ENCODE results near the gene NLK.
"Not testable (repeated sequence)": the region's sequence is repeated elsewhere in the genome, so short reads cannot be mapped to it uniquely, and the experiment has no call there.

Gene NLK

DNA sequence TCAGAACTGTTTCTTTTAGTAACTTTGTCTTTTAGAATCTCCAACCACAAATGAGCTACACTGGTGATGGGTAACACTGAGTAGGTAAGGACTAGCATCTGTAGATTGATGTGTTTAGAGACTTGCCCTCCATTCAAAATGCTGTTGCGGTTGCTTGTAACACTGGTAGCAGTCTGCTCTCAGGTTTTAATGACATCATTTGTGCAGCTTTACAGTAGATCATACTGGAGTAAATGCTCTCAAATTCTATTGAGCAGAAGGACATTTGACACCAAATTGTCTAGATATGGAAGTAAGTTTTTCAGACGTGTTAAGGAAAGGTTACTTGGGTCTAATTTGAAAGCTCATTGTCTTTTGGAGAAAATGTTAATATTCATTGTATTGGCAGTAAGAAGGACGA, 98.8 kb downstream of the NLK start:
- FAIRE-seq (no peak), DNase-seq (ENCODE audit: insufficient read length) (no peak)
- TF ChIP-seq POLR2A (IDR thresholded peaks at IDR 0.05; ENCODE audit: low read depth, low read length) (no peak), POLR2AphosphoS5 (IDR thresholded peaks at IDR 0.05; ENCODE audit: low read depth, low read length) (no peak), TAF1 (IDR thresholded peaks at IDR 0.05; ENCODE audit: borderline replicate concordance, low read depth, low read length) (no peak)

DNA sequence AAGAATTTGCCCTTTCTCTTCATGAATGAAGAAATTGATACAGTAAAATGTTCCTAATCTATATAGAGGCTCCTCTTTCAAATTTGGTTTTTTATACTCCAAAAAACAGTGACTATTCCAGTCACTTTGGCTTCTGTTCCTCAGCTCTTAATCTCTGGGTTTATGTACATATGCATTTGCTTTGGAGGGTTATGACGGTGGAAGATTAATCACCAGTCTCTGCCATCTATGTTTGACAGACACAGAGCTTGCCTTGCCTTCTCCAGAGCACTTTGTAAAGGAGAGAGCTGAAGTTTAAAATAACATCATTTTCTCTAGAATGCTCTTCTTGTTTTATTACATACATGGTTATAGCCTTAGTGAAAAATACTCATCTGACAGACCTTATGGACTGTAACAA, 99.3 kb downstream of the NLK start:
- TF ChIP-seq POLR2AphosphoS5 (IDR thresholded peaks at IDR 0.05; ENCODE audit: low read depth, low read length) (no peak), TAF1 (IDR thresholded peaks at IDR 0.05; ENCODE audit: borderline replicate concordance, low read depth, low read length) (no peak), POLR2A (IDR thresholded peaks at IDR 0.05; ENCODE audit: low read depth, low read length) (no peak)
- no peak for DNase-seq (ENCODE audit: insufficient read length)
- no peak for FAIRE-seq

DNA sequence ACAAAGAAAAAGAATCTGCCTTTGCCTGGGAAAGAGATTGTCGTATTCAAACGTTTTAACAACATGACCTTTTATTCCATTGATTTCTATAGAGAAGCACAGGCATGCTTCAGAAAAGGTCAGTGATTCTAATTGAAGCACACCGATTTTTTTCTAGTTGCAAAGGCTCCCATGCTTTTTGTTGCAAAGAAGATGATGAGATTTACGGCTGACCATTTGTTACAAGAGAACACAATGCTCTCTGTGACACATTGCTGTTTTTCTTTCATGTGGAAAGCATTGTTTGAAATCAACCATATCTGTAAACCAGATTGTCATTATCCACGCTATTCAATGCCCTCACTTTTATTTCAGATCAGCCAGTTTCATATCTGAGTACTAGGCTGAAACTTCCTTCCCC, 99.8 kb downstream of the NLK start:
- no peak for FAIRE-seq
- TF ChIP-seq TAF1 (IDR thresholded peaks at IDR 0.05; ENCODE audit: borderline replicate concordance, low read depth, low read length) (no peak), POLR2A (IDR thresholded peaks at IDR 0.05; ENCODE audit: low read depth, low read length) (no peak), POLR2AphosphoS5 (IDR thresholded peaks at IDR 0.05; ENCODE audit: low read depth, low read length) (no peak)
- no peak for DNase-seq (ENCODE audit: insufficient read length)

DNA sequence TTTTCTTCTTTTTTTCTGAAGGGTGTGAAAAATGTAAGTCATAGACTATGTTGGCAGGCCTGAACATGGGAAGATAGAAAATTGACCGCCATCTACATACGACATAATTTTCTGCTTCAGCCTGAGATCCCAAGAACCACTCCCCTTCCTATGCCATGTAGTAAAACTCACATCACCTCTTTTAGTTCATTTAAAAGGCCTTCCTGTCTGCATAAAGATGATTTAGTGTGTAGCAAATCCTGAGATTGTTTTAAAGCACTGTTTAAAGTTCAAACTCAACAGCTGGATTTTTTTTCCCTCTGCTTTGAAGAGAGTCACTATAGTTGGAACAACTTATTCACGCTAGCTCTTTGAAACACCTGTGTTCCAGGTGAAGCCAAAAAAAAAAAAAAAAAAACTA, 101.5 kb downstream of the NLK start:
- DNase-seq (ENCODE audit: insufficient read length) (no peak), FAIRE-seq (no peak)
- TF ChIP-seq POLR2AphosphoS5 (IDR thresholded peaks at IDR 0.05; ENCODE audit: low read depth, low read length) = no peak

DNA sequence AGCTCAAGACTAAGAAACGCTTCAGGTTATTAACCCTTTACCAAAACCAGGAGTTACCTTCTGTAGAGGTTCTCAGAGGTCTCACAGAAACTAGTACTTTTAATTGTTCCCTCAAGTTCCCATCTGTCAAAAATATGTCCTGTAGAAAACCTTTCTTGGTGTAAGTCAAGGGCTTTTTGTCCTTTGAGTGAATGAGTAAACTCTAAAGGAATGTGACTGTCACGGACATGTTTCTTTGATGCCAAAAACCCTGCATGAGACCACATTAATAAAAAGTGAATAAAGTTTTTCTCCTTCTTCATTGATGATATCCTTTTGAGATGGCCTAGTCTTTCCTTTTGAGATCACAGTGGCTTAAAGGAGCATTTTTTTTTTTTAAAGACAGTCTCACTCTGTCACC, 102.9 kb downstream of the NLK start:
- DNase-seq (ENCODE audit: insufficient read length) (no peak), FAIRE-seq (no peak)
- TF ChIP-seq POLR2AphosphoS5 (IDR thresholded peaks at IDR 0.05; ENCODE audit: low read depth, low read length) = no peak
- TF ChIP-seq POLR2A (IDR thresholded peaks at IDR 0.05; ENCODE audit: low read depth, low read length) = no peak
- no peak for TF ChIP-seq TAF1 (IDR thresholded peaks at IDR 0.05; ENCODE audit: borderline replicate concordance, low read depth, low read length)

DNA sequence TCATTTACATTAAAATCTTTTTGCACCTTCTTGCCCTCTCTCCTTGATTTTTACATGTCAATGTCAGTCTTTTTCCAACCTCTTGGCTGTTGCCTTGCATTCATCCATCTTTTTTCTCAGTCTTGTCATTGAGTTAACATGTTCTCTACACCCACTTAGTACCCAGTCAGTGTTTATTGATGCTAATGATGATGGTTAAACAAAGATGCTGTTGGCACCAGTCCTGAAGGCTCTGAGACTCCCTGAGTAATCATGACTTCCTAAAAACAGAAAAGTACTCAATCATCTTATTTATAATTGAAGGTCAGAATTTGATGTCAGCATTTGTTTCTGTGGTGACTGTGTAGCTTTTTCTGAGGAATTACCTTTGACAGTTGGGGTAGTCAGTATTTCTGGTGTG, 104.5 kb downstream of the NLK start:
- FAIRE-seq (no peak), DNase-seq (ENCODE audit: insufficient read length) (no peak)
- TF ChIP-seq POLR2AphosphoS5 (IDR thresholded peaks at IDR 0.05; ENCODE audit: low read depth, low read length) = no peak
- no peak for TF ChIP-seq POLR2A (IDR thresholded peaks at IDR 0.05; ENCODE audit: low read depth, low read length)
- TF ChIP-seq TAF1 (IDR thresholded peaks at IDR 0.05; ENCODE audit: borderline replicate concordance, low read depth, low read length) = no peak

DNA sequence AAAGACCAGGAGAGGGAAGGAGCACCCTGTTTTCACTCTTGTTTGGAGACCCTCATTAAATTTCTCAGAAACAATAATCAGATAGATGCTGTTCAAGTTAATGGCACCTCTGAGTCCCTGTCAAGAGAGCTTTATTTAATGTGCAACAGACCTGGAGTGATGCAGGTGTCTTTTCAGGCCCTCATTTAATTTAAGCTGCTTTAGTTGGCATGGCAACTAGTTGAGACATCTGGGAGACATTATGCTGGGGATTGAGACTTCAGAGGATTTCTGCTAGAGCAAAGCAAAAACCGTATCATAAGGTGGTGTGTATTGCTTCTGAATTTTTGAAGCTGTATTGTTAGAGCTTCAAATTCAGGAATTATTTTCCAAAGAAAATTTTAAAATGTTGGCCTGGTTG, 108.5 kb downstream of the NLK start:
- TF ChIP-seq POLR2A (IDR thresholded peaks at IDR 0.05; ENCODE audit: low read depth, low read length) (no peak), POLR2AphosphoS5 (IDR thresholded peaks at IDR 0.05; ENCODE audit: low read depth, low read length) (no peak), TAF1 (IDR thresholded peaks at IDR 0.05; ENCODE audit: borderline replicate concordance, low read depth, low read length) (no peak)
- FAIRE-seq (no peak), DNase-seq (ENCODE audit: insufficient read length) (no peak)

DNA sequence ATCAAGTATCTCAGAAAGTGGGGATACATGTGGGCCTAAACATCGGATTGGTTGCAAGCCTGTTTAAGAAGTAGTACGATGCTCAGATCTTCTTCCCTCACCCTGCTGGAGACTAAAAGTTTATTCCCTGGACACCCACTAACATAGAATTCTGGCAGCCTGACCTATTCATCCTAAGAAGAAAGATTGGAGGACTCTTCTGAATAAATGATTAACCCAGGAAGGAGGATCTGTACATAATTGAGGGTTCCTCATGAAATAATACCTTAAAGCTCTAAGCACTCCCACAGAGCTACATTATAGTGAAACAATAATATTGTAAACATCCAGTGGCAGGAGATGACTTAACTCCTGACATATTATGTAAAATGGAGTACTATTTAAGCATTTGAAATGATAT, 111.7 kb downstream of the NLK start:
- DNase-seq (ENCODE audit: insufficient read length) (no peak), FAIRE-seq (no peak)
- TF ChIP-seq POLR2A (IDR thresholded peaks at IDR 0.05; ENCODE audit: low read depth, low read length) = no peak

DNA sequence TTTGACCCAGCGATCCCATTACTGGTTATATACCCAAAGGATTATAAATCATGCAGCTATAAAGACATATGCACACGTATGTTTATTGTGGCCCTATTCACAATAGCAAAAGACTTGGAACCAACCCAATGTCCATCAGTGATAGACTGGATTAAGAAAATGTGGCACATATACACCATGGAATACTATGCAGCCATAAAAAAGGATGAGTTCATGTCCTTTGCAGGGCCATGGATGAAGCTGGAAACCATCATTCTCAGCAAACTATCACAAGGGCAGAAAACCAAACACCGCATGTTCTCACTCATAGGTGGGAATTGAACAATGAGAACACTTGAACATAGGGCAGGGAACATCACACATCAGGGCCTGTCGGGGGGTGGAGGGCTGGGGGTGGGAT, 112.9 kb downstream of the NLK start:
- not testable (repeated sequence) for FAIRE-seq; DNase-seq (ENCODE audit: insufficient read length)

DNA sequence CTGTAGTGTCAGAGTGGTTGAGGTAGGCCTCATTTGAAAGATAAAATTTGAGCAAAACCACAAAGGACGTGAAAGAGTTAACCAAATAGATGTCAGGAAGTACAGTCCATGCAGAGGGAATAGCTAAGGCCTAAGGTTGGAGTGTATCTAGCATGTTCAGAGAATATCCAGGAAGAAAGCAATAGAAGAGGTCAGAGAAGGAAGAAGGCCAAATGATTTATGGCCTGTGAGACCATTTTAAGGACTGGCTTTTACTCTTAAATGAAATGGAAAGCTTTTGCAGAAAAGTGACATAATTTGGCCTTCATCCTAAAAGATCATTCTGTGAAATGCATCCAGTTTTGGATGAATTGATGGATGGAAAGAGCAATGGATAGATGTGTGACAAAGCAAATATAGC, 116.5 kb downstream of the NLK start:
- TF ChIP-seq POLR2AphosphoS5 (IDR thresholded peaks at IDR 0.05; ENCODE audit: low read depth, low read length) = no peak
- no peak for TF ChIP-seq TAF1 (IDR thresholded peaks at IDR 0.05; ENCODE audit: borderline replicate concordance, low read depth, low read length)
- no peak for TF ChIP-seq POLR2A (IDR thresholded peaks at IDR 0.05; ENCODE audit: low read depth, low read length)
- FAIRE-seq = no peak
- no peak for DNase-seq (ENCODE audit: insufficient read length)

DNA sequence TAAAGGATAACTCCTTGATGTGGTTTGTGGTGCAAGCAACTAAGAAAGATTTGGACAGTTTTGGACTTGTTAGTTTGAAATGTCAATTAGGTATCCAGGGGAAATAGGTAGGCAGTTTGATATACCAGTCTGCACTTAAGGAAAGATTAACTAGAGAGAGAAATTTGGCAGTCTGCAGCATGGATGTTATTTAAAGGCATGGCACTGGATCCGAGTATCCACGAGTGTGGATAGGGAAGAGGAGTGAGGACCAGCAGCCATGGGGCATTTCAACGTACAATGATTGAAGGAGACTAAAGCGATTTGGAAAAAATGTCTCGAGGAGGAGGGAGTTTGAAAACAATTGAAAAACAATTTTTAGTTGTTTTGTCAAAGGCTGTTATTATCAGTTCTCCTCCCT, 117.4 kb downstream of the NLK start:
- TF ChIP-seq TAF1 (IDR thresholded peaks at IDR 0.05; ENCODE audit: borderline replicate concordance, low read depth, low read length) (no peak), POLR2AphosphoS5 (IDR thresholded peaks at IDR 0.05; ENCODE audit: low read depth, low read length) (no peak), POLR2A (IDR thresholded peaks at IDR 0.05; ENCODE audit: low read depth, low read length) (no peak)
- FAIRE-seq (no peak), DNase-seq (ENCODE audit: insufficient read length) (no peak)

DNA sequence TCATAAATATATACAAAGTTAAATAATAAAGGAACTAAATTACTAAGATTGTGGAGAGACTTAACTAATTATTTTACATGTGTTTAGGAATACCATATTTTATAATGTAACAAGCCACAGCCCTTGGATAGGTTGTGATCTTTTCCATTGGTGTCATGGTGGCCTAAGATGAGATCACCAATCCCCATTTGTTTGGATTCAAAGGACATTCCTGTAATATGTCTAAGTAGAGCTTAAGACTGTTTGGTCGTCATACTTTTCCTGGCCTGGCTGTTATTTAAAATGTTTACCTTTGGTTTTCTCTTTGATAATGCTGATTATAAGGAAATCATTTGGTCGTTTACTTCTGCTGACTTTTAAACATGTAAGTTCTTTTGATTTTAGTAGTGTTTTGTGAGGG, 118.1 kb downstream of the NLK start:
- FAIRE-seq (no peak), DNase-seq (ENCODE audit: insufficient read length) (no peak)
- no peak for TF ChIP-seq TAF1 (IDR thresholded peaks at IDR 0.05; ENCODE audit: borderline replicate concordance, low read depth, low read length)
- no peak for TF ChIP-seq POLR2AphosphoS5 (IDR thresholded peaks at IDR 0.05; ENCODE audit: low read depth, low read length)
- no peak for TF ChIP-seq POLR2A (IDR thresholded peaks at IDR 0.05; ENCODE audit: low read depth, low read length)

DNA sequence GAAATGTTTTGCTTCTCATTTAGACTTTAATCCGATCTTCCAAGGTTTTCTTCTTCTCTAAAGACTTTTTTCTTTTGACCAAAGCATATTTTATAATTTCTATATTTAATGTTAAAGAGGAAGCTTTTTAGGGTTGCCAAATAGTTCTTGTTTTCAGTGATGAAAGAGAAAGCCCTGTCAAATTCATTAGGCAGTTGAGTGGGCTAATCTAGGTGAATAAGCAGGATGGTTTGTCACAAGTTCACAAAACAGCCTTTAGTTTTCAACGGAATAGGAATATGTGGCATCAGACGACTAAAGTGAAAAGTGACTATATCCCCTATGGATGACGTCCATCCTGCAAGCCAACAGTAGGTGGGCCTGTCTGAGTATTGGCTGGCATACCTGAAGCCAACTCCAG, 118.8 kb downstream of the NLK start:
- DNase-seq (ENCODE audit: insufficient read length) = no peak
- TF ChIP-seq POLR2AphosphoS5 (IDR thresholded peaks at IDR 0.05; ENCODE audit: low read depth, low read length) (no peak), TAF1 (IDR thresholded peaks at IDR 0.05; ENCODE audit: borderline replicate concordance, low read depth, low read length) (no peak), POLR2A (IDR thresholded peaks at IDR 0.05; ENCODE audit: low read depth, low read length) (no peak)
- no peak for FAIRE-seq

Data from GM12892 (cell line).